ENCODE measurements around the gene NYAP1. TPM values are rescaled to one million over a fixed set of nuclear protein-coding genes. Genes with fewer than 3 reads are reported as not detected.

NYAP1 gene
- total RNA-seq, 1 donor from 2014 or later = 5.2 TPM

DNA sequence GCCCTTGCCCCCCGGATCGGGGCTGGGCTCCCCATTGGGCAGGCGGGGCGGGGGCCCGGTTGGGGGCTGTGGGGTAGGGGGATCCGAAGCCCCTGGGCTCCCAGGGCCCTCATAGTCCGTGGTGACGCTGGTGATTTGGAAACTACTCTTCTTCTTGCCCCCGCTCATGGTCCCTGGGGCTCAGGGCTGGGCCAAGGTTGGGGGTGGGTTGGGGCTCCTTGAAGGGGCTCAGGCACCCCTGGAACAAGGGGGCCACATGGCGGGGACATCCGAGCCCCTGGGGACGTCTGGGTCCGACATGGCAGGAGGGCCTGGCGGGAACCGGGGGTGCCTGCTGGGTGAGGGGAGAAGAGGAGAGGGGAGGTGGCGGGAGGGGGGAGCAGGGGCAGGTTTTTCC lies 5.9 kb upstream of the NYAP1 start:
- Mint-ChIP-seq H3K36me3 (ENCODE audit: low read depth) (no peaks in the 10 kb centered on the region), H3K27me3 (ENCODE audit: low read depth) (no peaks in the 10 kb centered on the region), H3K9me3 (no peaks in the 10 kb centered on the region), H3K4me1 (peaks cover 36% of the 10 kb centered on the region), H3K27ac (ENCODE audit: unreplicated experiment) (no peak overlapping the region), H3K4me3 (peak overlapping the region; percentile 93)
- no peak for TF ChIP-seq CTCF (conservative IDR thresholded peaks at IDR 0.05)
- DNase-seq (ENCODE audit: low read depth, low spot score) = no peak

- Mint-ChIP-seq H3K9me3 (no peaks in the 10 kb centered on the region), H3K36me3 (ENCODE audit: low read depth) (no peaks in the 10 kb centered on the region), H3K27me3 (ENCODE audit: low read depth) (no peaks in the 10 kb centered on the region), H3K27ac (ENCODE audit: unreplicated experiment) (peak within 1 kb of the TSS; percentile 75), H3K4me1 (peaks cover 33% of the 10 kb centered on the region), H3K4me3 (peak within 1 kb of the TSS; percentile 93)
- no peak for TF ChIP-seq CTCF (conservative IDR thresholded peaks at IDR 0.05)
- peak; percentile 72 for DNase-seq (ENCODE audit: low read depth, low spot score)
Observed at GRCh38 chr7:100478958-100479660, 4.6 kb upstream of the NYAP1 start, which contains the start of gene TSC22D4. TSS of gene TSC22D4 (minus strand) at chr7:100479214. CDS start at chr7:100478038, 1,176 bp downstream.

- no peak overlapping the region for H3K27ac Mint-ChIP-seq (ENCODE audit: unreplicated experiment)
- H3K9me3 Mint-ChIP-seq = no peaks in the 10 kb centered on the region
- no peak for DNase-seq (ENCODE audit: low read depth, low spot score)
- H3K36me3 Mint-ChIP-seq (ENCODE audit: low read depth) = no peaks in the 10 kb centered on the region
- no peaks in the 10 kb centered on the region for H3K27me3 Mint-ChIP-seq (ENCODE audit: low read depth)
- no peak for TF ChIP-seq CTCF (conservative IDR thresholded peaks at IDR 0.05)
- peaks cover 32% of the 10 kb centered on the region for H3K4me1 Mint-ChIP-seq
- H3K4me3 Mint-ChIP-seq = peak overlapping the region; percentile 90
Observed at GRCh38 chr7:100481466-100481865, 2.3 kb upstream of the NYAP1 start.

GRCh38 chr7:100482728-100483089 lies 1.0 kb upstream of the NYAP1 start:
- peaks cover 31% of the 10 kb centered on the region for H3K4me1 Mint-ChIP-seq
- no peaks in the 10 kb centered on the region for H3K27me3 Mint-ChIP-seq (ENCODE audit: low read depth)
- no peaks in the 10 kb centered on the region for H3K36me3 Mint-ChIP-seq (ENCODE audit: low read depth)
- no peak for DNase-seq (ENCODE audit: low read depth, low spot score)
- peak overlapping the region; percentile 90 for H3K4me3 Mint-ChIP-seq
- H3K27ac Mint-ChIP-seq (ENCODE audit: unreplicated experiment) = no peak overlapping the region
- TF ChIP-seq CTCF (conservative IDR thresholded peaks at IDR 0.05) = no peak
- H3K9me3 Mint-ChIP-seq = no peaks in the 10 kb centered on the region

GRCh38 chr7:100483090-100483721 lies 521 bp upstream of the NYAP1 start:
- Mint-ChIP-seq H3K27ac (ENCODE audit: unreplicated experiment) (no peak overlapping the region), H3K4me1 (peaks cover 35% of the 10 kb centered on the region), H3K4me3 (peak overlapping the region; percentile 90), H3K27me3 (ENCODE audit: low read depth) (no peaks in the 10 kb centered on the region), H3K9me3 (no peaks in the 10 kb centered on the region), H3K36me3 (ENCODE audit: low read depth) (no peaks in the 10 kb centered on the region)
- peak; percentile 87 for DNase-seq (ENCODE audit: low read depth, low spot score)
- TF ChIP-seq CTCF (conservative IDR thresholded peaks at IDR 0.05) = peak; percentile 97

Measured in neural crest cell (in vitro differentiated cells).